ENCODE results near the gene CYP2C8. TPM values are rescaled to one million over a fixed set of nuclear protein-coding genes. Genes with fewer than 3 reads are reported as not detected.
"Not testable (repeated sequence)": the region's sequence is repeated elsewhere in the genome, so short reads cannot be mapped to it uniquely, and the experiment has no call there.

CYP2C8 gene
- total RNA-seq, 1 experiment from 2014 or later, result 0.26 TPM

DNA sequence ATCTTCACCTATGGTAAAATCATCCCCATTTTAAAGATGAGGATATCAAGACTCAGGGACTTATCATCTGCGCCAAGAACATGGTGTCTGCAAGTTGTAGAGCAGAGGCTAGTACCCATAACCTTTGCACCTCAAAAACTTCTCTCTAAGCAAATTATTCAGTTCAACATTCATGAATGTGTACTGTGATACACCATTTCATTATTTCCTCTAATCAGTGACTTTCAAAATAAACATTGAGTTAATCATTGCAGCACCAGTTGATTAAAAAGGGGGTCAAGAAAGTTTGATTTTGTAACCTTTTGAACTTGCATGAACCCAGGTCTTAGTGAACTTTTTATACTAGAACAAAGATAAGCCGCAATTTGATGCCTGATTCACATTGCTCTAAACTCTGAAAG is 47.6 kb upstream of the CYP2C8 start:
- H4K8ac ChIP-seq (replicated peaks; ENCODE audit: insufficient read length, low read depth, low read length), result no peak overlapping the region
- H3K4ac ChIP-seq (ENCODE audit: low read depth, low read length), result no peak overlapping the region
- no peaks in the 10 kb centered on the region for H3K79me2 ChIP-seq (ENCODE audit: insufficient read depth, low read length)
- no peak overlapping the region for H2BK15ac ChIP-seq (ENCODE audit: low read depth, low read length)
- no peak overlapping the region for H3K4me2 ChIP-seq (ENCODE audit: insufficient read depth, insufficient read length, low read length)
- no peak overlapping the region for H3K23ac ChIP-seq (ENCODE audit: insufficient read length, low read depth, low read length)
- no peaks in the 10 kb centered on the region for H4K20me1 ChIP-seq (ENCODE audit: control insufficient read depth, insufficient read depth, insufficient read length)
- DNase-seq, result no peak
- no peak overlapping the region for H2AK5ac ChIP-seq (ENCODE audit: insufficient read length, low read length)
- no peak overlapping the region for H3T11ph ChIP-seq (ENCODE audit: low read length)
- H3K27ac Mint-ChIP-seq, result no peak overlapping the region
- no peak overlapping the region for H3K18ac ChIP-seq (ENCODE audit: insufficient read length, low read depth, low read length)
- peaks cover 8% of the 10 kb centered on the region for H3K9me3 ChIP-seq (ENCODE audit: control insufficient read depth, low read depth, low read length)
- no peak overlapping the region for H3K9ac ChIP-seq (ENCODE audit: extremely low read depth, insufficient read length, low read length)
- no peaks in the 10 kb centered on the region for H3K23me2 ChIP-seq (ENCODE audit: insufficient read length, low read depth, low read length, poor library complexity, severe bottlenecking)
- H3K56ac ChIP-seq (ENCODE audit: insufficient read length, low read depth, low read length), result no peak overlapping the region
- no peaks in the 10 kb centered on the region for H3K79me1 ChIP-seq (ENCODE audit: insufficient read depth, low read depth, low read length, poor library complexity, severe bottlenecking)
- no peak overlapping the region for H2AFZ ChIP-seq (ENCODE audit: low read length)
- no peaks in the 10 kb centered on the region for H3K4me1 ChIP-seq (ENCODE audit: insufficient read depth, low read length)
- H3K4me1 Mint-ChIP-seq, result no peaks in the 10 kb centered on the region
- H3K27me3 ChIP-seq (ENCODE audit: insufficient read depth, low read length), result no peaks in the 10 kb centered on the region
- no peak overlapping the region for H2BK12ac ChIP-seq (ENCODE audit: insufficient read length, low read depth, low read length)
- H3K9me3 Mint-ChIP-seq, result peaks cover 61 to 74% of the 10 kb centered on the region in 2 experiments
- H2BK20ac ChIP-seq (ENCODE audit: low read depth, low read length, poor library complexity, severe bottlenecking), result no peak overlapping the region
- H3K4me3 Mint-ChIP-seq, result no peak overlapping the region
- H4K5ac ChIP-seq (ENCODE audit: insufficient read length, low read depth, low read length), result no peak overlapping the region
- TF ChIP-seq, protein P1, sequence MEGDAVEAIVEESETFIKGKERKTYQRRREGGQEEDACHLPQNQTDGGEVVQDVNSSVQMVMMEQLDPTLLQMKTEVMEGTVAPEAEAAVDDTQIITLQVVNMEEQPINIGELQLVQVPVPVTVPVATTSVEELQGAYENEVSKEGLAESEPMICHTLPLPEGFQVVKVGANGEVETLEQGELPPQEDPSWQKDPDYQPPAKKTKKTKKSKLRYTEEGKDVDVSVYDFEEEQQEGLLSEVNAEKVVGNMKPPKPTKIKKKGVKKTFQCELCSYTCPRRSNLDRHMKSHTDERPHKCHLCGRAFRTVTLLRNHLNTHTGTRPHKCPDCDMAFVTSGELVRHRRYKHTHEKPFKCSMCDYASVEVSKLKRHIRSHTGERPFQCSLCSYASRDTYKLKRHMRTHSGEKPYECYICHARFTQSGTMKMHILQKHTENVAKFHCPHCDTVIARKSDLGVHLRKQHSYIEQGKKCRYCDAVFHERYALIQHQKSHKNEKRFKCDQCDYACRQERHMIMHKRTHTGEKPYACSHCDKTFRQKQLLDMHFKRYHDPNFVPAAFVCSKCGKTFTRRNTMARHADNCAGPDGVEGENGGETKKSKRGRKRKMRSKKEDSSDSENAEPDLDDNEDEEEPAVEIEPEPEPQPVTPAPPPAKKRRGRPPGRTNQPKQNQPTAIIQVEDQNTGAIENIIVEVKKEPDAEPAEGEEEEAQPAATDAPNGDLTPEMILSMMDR (conservative IDR thresholded peaks at IDR 0.05), result no peak
- no peak overlapping the region for H2BK120ac ChIP-seq (ENCODE audit: low read depth, low read length, poor library complexity, severe bottlenecking)
- H3K14ac ChIP-seq (ENCODE audit: insufficient read depth, low read length), result no peak overlapping the region
- H4K91ac ChIP-seq (ENCODE audit: insufficient read length, low read depth, low read length), result no peak overlapping the region
- peaks cover 3 to 24% (median 14%) of the 10 kb centered on the region in 3 experiments; a peak in 5 of 7 replicates for H3K36me3 Mint-ChIP-seq (ENCODE audit: insufficient read depth in 1 of 3, low read depth in 3 of 3)
- no peak overlapping the region for H3K27ac ChIP-seq (ENCODE audit: insufficient read length, low read depth, low read length)
- H3K27me3 Mint-ChIP-seq (ENCODE audit: low read depth), result peaks cover 12% of the 10 kb centered on the region
- no peak overlapping the region for H2BK5ac ChIP-seq (ENCODE audit: insufficient read length, low read length)
- WGBS (ENCODE audit: extremely low coverage, insufficient read length, low lambda C conversion rate), result no CpG with 5 or more reads among the region's 2 CpGs

DNA sequence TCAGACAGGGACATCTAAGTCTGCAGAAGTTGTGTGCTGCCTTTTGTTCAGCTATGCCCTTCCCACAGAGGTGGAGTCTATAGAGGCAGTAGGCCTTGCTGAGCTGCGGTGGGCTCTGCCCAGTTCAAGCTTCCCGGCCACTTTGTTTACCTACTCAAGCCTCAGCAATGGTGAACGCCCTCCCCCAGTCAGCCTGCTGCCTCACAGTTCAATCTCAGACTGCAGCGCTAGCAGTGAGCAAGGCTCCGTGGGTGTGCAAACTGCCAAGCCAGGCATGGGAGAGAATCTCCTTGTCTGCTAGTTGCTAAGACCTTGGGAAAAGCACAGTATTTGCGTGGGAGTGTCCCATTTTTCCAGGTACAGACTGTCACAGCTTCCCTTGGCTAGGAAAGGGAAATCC is 41.5 kb upstream of the CYP2C8 start:
- not testable (repeated sequence) for DNase-seq

More for the DNA sequence above, 41.5 kb upstream of the CYP2C8 start:
- H3K9me3 Mint-ChIP-seq, result peaks cover 20 to 63% of the 10 kb centered on the region in 2 experiments
- not testable (repeated sequence) for H4K5ac ChIP-seq (ENCODE audit: insufficient read length, low read depth, low read length); H2BK120ac ChIP-seq (ENCODE audit: low read depth, low read length, poor library complexity, severe bottlenecking); H3K27me3 ChIP-seq (ENCODE audit: insufficient read depth, low read length); H3K27ac Mint-ChIP-seq; H3K9ac ChIP-seq (ENCODE audit: extremely low read depth, insufficient read length, low read length); H3K27ac ChIP-seq (ENCODE audit: insufficient read length, low read depth, low read length); H4K8ac ChIP-seq (replicated peaks; ENCODE audit: insufficient read length, low read depth, low read length); H3K56ac ChIP-seq (ENCODE audit: insufficient read length, low read depth, low read length); H3K79me2 ChIP-seq (ENCODE audit: insufficient read depth, low read length); H3K36me3 Mint-ChIP-seq (ENCODE audit: insufficient read depth in 1 of 3, low read depth in 3 of 3); H2BK12ac ChIP-seq (ENCODE audit: insufficient read length, low read depth, low read length); H4K91ac ChIP-seq (ENCODE audit: insufficient read length, low read depth, low read length); H3K18ac ChIP-seq (ENCODE audit: insufficient read length, low read depth, low read length); H2BK5ac ChIP-seq (ENCODE audit: insufficient read length, low read length); H3K14ac ChIP-seq (ENCODE audit: insufficient read depth, low read length); H3K79me1 ChIP-seq (ENCODE audit: insufficient read depth, low read depth, low read length, poor library complexity, severe bottlenecking); H2BK15ac ChIP-seq (ENCODE audit: low read depth, low read length); H3T11ph ChIP-seq (ENCODE audit: low read length); H3K4me1 ChIP-seq (ENCODE audit: insufficient read depth, low read length); H4K20me1 ChIP-seq (ENCODE audit: control insufficient read depth, insufficient read depth, insufficient read length); H3K4me1 Mint-ChIP-seq; H3K9me3 ChIP-seq (ENCODE audit: control insufficient read depth, low read depth, low read length); H2AFZ ChIP-seq (ENCODE audit: low read length); H3K23ac ChIP-seq (ENCODE audit: insufficient read length, low read depth, low read length); H2AK5ac ChIP-seq (ENCODE audit: insufficient read length, low read length); H3K23me2 ChIP-seq (ENCODE audit: insufficient read length, low read depth, low read length, poor library complexity, severe bottlenecking); H3K4ac ChIP-seq (ENCODE audit: low read depth, low read length); H3K27me3 Mint-ChIP-seq (ENCODE audit: low read depth); H2BK20ac ChIP-seq (ENCODE audit: low read depth, low read length, poor library complexity, severe bottlenecking); H3K4me2 ChIP-seq (ENCODE audit: insufficient read depth, insufficient read length, low read length); H3K4me3 Mint-ChIP-seq
- WGBS (ENCODE audit: extremely low coverage, insufficient read length, low lambda C conversion rate), result no CpG with 5 or more reads among the region's 6 CpGs

All from H9 (cell line).